ENCODE results near the gene UBE2E2.

DNA sequence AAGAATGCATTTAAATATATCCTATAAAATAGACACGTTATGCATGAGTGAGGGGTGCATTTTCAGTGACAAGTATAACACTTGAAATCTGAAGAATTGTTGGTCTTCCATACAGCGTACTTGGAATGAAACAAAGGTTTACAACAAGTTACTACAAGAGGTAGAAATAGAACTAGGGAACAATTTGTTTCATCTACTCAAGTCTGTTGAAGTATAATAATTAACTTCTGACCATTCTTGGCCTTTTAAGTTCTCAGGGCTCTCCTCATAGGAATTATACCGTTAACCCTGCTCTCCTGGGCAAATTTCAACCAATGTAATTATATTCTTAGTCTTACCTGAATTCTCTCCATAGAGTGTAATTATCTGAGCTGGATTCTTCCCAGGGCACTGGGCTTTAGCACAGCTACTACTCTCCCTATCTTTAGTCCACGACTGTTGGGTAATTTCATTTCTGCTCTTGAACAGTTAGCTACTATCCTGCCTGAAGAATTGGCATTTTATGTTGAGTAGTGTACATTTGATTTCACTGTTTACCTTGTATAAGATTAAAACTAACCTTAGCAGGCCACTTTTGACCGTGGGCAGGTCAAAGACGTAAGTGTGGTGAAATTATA, 100.6 kb downstream of the UBE2E2 start:
- TF ChIP-seq, protein P1, sequence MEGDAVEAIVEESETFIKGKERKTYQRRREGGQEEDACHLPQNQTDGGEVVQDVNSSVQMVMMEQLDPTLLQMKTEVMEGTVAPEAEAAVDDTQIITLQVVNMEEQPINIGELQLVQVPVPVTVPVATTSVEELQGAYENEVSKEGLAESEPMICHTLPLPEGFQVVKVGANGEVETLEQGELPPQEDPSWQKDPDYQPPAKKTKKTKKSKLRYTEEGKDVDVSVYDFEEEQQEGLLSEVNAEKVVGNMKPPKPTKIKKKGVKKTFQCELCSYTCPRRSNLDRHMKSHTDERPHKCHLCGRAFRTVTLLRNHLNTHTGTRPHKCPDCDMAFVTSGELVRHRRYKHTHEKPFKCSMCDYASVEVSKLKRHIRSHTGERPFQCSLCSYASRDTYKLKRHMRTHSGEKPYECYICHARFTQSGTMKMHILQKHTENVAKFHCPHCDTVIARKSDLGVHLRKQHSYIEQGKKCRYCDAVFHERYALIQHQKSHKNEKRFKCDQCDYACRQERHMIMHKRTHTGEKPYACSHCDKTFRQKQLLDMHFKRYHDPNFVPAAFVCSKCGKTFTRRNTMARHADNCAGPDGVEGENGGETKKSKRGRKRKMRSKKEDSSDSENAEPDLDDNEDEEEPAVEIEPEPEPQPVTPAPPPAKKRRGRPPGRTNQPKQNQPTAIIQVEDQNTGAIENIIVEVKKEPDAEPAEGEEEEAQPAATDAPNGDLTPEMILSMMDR (IDR thresholded peaks at IDR 0.05; ENCODE audit: poor library complexity, severe bottlenecking): no peak
- TF ChIP-seq EZH2 (IDR thresholded peaks at IDR 0.05; ENCODE audit: borderline replicate concordance, insufficient read depth, low read length, poor library complexity, severe bottlenecking) (no peak), TAF1 (IDR thresholded peaks at IDR 0.05; ENCODE audit: low read depth) (no peak), EP300 (conservative IDR thresholded peaks at IDR 0.05; ENCODE audit: poor library complexity, severe bottlenecking) (no peak)
